KMS-11 (cell line): Measurements from ENCODE around the gene BFSP1.

ENCODE experiments used
- H2AFZ ChIP-seq: fragments of 200-600 bp; sonication (generic); 2 replicates; pipeline ENCODE4 v1.6.1; 2016; ENCODE audit warnings: antibody characterized with exemption, mixed run types, low read depth
- H3K27ac ChIP-seq: fragments of 200-600 bp; sonication (generic); 2 replicates; pipeline ENCODE4 v1.6.1; 2016; ENCODE audit warnings: mild to moderate bottlenecking, mixed run types
- H3K27me3 ChIP-seq: fragments of 200-600 bp; sonication (generic); 2 replicates; pipeline ENCODE4 v1.6.1; 2017; ENCODE audit warnings: mild to moderate bottlenecking, low read depth, mixed run types, moderate library complexity; ENCODE audit not compliant: insufficient read depth
- H3K36me3 ChIP-seq: fragments of 200-600 bp; sonication (generic); 2 replicates; pipeline ENCODE4 v1.6.1; 2017; ENCODE audit warnings: mild to moderate bottlenecking, mixed run types; ENCODE audit not compliant: insufficient read depth
- H3K4me1 ChIP-seq: fragments of 200-600 bp; sonication (generic); 2 replicates; pipeline ENCODE4 v1.6.1; 2016; ENCODE audit warnings: mild to moderate bottlenecking, low read depth, mixed run types; ENCODE audit not compliant: poor library complexity, severe bottlenecking
- H3K4me2 ChIP-seq: fragments of 200-600 bp; sonication (generic); 2 replicates; pipeline ENCODE4 v1.7.0; 2016; ENCODE audit warnings: mild to moderate bottlenecking, mixed run types
- H3K4me3 ChIP-seq: fragments of 200-600 bp; sonication (generic); IDR thresholded peaks from 2 replicates; pipeline ENCODE4 v1.6.1; 2017; ENCODE audit warnings: low read depth, low read length, mixed read lengths; ENCODE audit not compliant: insufficient read depth
- H3K79me2 ChIP-seq: fragments of 200-600 bp; sonication (generic); 2 replicates; pipeline ENCODE4 v1.6.1; 2016; ENCODE audit warnings: low read depth, mixed run types; ENCODE audit not compliant: insufficient read depth
- H3K9ac ChIP-seq: fragments of 200-600 bp; sonication (generic); 2 replicates; pipeline ENCODE4 v1.6.1; 2016; ENCODE audit warnings: mild to moderate bottlenecking, mixed run types
- H4K20me1 ChIP-seq: fragments of 200-600 bp; sonication (generic); 2 replicates; pipeline ENCODE4 v1.6.1; 2016; ENCODE audit warnings: mild to moderate bottlenecking, mixed run types; ENCODE audit not compliant: insufficient read depth
- CTCF ChIP-seq: fragments of 200-600 bp; sonication (generic); conservative IDR thresholded peaks from 2 replicates; pipeline ENCODE4 v1.6.1; 2017; ENCODE audit warnings: low read depth, mild to moderate bottlenecking, antibody characterized with exemption, low read length, moderate library complexity, mixed read lengths

BFSP1 gene

DNA sequence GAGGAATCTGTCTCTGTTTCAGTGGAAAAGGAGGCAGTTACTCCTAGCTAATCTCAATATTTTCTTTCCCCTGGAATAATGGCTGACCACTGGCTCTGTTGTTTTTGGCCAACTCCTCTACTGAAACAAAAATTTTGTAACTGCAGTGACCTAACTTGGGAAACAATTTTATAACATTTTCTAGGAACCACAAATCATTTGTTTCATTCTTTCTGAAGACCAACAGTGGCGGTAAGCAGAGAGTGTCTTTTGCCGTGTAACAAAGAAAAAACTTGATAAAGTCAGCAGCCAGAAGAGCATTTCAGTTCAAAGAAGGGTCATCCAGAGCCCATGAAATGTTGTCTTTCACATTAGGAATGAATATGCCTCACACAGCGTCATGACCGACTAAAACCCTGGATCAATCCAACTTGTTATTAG lies 11.8 kb upstream of the BFSP1 start:
- Histone ChIP-seq H2AFZ (no peak overlapping the region), H3K27ac (no peak overlapping the region), H3K4me1 (peaks cover 15% of the 10 kb centered on the region), H3K4me2 (no peak overlapping the region), H3K27me3 (no peaks in the 10 kb centered on the region), H3K4me3 (no peak overlapping the region), H4K20me1 (no peaks in the 10 kb centered on the region), H3K79me2 (no peaks in the 10 kb centered on the region), H3K9ac (no peak overlapping the region), H3K36me3 (no peaks in the 10 kb centered on the region)
- no peak for TF ChIP-seq CTCF

DNA sequence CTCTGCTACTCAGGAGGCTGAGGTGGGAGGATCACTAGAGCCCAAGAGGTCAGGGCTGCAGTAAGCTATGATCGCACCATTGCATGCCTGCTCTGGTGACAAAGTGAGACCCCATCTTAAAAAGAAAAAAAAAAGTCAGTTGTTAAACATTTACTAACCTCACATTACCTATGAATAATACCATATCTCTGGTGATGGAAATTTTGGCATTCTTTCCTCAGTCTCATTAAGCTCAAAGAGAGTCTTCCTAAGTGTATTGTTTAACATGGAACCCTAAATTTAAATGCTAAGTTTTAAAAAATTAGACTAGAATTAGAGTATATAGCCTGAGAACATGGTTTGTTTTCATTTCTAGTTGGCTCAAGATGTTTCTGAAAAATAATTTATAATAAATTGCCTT lies 11.3 kb upstream of the BFSP1 start:
- no peak overlapping the region for H3K27ac ChIP-seq
- H3K27me3 ChIP-seq = no peaks in the 10 kb centered on the region
- no peaks in the 10 kb centered on the region for H3K79me2 ChIP-seq
- H3K4me1 ChIP-seq = peaks cover 21% of the 10 kb centered on the region
- no peak overlapping the region for H3K4me3 ChIP-seq
- no peaks in the 10 kb centered on the region for H4K20me1 ChIP-seq
- H2AFZ ChIP-seq = no peak overlapping the region
- H3K4me2 ChIP-seq = no peak overlapping the region
- H3K36me3 ChIP-seq = no peaks in the 10 kb centered on the region
- no peak overlapping the region for H3K9ac ChIP-seq
- no peak for TF ChIP-seq CTCF

DNA sequence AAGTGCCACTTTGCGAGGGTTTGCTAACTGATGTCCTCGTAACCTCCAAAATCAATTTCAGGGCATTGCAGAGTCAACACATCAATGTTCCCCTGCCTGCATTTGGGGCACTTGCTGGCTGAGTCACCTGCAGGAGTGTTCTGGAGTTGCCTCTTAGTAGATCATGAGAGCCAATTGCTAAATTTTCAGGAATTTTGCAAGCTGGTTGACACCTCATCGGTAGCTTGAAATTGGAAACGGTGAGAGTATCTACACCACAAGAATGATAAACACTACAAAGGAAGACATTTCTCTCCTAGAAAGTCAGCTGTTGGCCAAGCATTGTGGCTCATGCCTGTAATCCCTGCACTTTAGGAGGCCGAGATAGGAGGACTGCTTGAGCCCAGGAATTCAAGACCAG lies 10.8 kb upstream of the BFSP1 start:
- Histone ChIP-seq H2AFZ (no peak overlapping the region), H3K4me1 (peaks cover 25% of the 10 kb centered on the region), H3K4me2 (no peak overlapping the region), H3K27ac (no peak overlapping the region), H4K20me1 (no peaks in the 10 kb centered on the region), H3K4me3 (no peak overlapping the region), H3K9ac (no peak overlapping the region), H3K27me3 (no peaks in the 10 kb centered on the region), H3K79me2 (no peaks in the 10 kb centered on the region), H3K36me3 (no peaks in the 10 kb centered on the region)
- TF ChIP-seq CTCF = no peak

DNA sequence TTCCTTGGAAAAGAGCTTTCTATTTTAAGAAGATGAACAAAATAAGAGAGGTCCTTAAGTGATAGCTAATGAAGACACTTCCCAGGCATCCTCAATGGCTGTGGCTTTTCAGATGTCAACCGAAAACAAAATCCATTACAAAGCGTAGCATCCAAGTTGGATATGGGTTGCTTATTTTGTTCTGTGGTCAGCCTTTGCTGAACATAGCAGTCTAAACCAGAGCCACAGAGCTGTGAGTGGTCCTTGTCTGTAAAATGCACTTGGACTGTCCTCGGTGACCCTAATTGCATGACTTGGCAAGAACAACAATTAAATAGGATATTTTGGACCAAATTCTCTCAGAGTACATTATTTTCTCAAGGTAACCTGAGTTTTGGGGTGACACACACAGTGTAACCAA lies 10.4 kb upstream of the BFSP1 start:
- TF ChIP-seq CTCF = no peak
- Histone ChIP-seq H3K4me1 (peaks cover 29% of the 10 kb centered on the region), H3K27me3 (no peaks in the 10 kb centered on the region), H3K27ac (no peak overlapping the region), H3K79me2 (no peaks in the 10 kb centered on the region), H3K36me3 (no peaks in the 10 kb centered on the region), H2AFZ (no peak overlapping the region), H3K4me3 (no peak overlapping the region), H3K4me2 (no peak overlapping the region), H3K9ac (no peak overlapping the region), H4K20me1 (no peaks in the 10 kb centered on the region)
